HUES6 (cell line): ENCODE results near the gene TEX14.

ENCODE experiments used
- H3K27ac ChIP-seq: 2 replicates; pipeline ENCODE4 v1.7.0; 2013; ENCODE audit warnings: low read depth, mild to moderate bottlenecking, low read length, inconsistent platforms
- H3K27me3 ChIP-seq: 2 replicates; pipeline ENCODE4 v1.6.1; 2013; ENCODE audit warnings: low read length; ENCODE audit not compliant: control insufficient read depth, insufficient read depth
- H3K36me3 ChIP-seq: 2 replicates; pipeline ENCODE4 v1.6.1; 2013; ENCODE audit warnings: low read length; ENCODE audit not compliant: control insufficient read depth, insufficient read depth
- H3K4me1 ChIP-seq: 2 replicates; pipeline ENCODE4 v1.6.1; 2013; ENCODE audit warnings: low read length; ENCODE audit not compliant: control insufficient read depth, insufficient read depth
- H3K4me3 ChIP-seq: 2 replicates; pipeline ENCODE4 v1.5.1; 2013; ENCODE audit warnings: low read depth, low read length
- H3K9ac ChIP-seq: one replicate; pipeline ENCODE4 v1.6.1; 2013; ENCODE audit warnings: mild to moderate bottlenecking, low read length
- H3K9me3 ChIP-seq: 2 replicates; pipeline ENCODE4 v1.6.1; 2013; ENCODE audit warnings: low read depth, low read length; ENCODE audit not compliant: control insufficient read depth, insufficient read depth

The TEX14 gene

DNA sequence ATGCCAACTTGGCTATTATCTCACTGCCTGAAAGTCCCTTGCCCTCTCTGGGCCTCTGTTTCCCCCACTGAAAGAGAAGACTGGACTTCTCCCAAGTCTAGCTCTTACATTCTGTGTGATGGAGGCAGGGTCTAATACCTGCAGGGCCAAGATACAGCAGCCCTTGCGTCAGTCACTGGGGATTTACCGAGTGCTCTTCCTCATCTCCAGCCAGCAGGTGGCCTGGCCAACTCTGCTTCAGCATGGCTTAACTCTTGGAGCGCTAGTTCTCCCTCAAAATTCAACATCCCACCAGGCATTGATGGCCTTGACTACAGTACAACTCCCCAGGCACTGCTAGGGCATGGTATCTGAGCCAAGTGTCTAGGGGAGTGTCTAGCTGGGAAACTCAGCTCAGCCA, 157.5 kb downstream of the TEX14 start:
- no peak overlapping the region for H3K4me3 ChIP-seq
- no peaks in the 10 kb centered on the region for H3K9me3 ChIP-seq
- peaks cover 32% of the 10 kb centered on the region for H3K27me3 ChIP-seq
- peaks cover 37% of the 10 kb centered on the region for H3K4me1 ChIP-seq
- no peak overlapping the region for H3K9ac ChIP-seq
- no peak overlapping the region for H3K27ac ChIP-seq
- H3K36me3 ChIP-seq: no peaks in the 10 kb centered on the region

DNA sequence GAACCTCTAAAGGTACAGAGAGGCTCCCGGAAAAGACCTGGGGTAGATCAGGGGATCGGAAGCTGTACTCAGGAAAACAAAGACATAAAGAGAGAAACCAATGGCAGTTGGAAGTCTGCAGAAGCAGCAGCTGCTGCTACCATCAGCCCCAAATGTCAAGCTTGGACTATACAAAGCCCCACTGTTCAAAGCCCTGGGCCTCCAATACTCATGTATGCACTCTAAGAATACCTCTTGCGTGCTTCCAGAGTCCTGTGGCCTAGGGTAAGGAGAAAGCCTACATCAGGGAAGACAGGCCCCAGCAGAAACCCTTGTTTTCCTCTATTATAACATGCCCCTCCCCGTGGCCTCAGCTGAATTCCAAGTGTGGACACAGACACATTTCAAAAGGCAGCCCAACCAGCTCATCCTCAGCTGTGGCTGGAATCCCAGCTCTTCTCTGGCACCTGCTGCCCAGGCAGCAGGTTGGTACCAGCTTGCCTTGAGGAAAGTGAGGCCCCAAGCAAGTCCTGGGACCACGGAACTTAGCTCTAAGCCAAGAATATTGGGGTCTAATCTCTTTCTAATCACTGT, 158.1 kb downstream of the TEX14 start:
- no peaks in the 10 kb centered on the region for H3K9me3 ChIP-seq
- H3K9ac ChIP-seq: no peak overlapping the region
- H3K27ac ChIP-seq: no peak overlapping the region
- no peaks in the 10 kb centered on the region for H3K36me3 ChIP-seq
- peaks cover 32% of the 10 kb centered on the region for H3K27me3 ChIP-seq
- H3K4me3 ChIP-seq: no peak overlapping the region
- peaks cover 44% of the 10 kb centered on the region for H3K4me1 ChIP-seq

DNA sequence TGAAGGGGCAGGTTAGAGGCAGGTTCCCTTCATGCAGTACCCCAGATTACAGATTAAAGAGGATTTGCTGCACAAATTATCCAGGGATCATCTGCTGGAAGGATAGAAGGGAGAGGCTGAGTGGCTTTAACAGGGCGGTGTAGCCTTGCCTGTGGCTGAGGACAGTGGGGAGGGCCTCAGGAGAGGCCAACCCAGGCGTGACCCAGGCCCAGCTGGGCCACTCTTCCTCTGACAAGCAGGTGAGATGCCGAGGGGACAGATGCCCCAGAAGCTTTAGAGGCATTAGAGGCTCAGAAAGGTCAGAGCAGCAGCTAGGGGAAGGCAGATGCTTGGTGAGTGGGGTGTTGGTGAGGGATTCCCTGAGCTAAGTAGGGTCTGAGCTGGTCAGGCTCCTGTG, 159.3 kb downstream of the TEX14 start:
- no peak overlapping the region for H3K9ac ChIP-seq
- H3K4me3 ChIP-seq: peak overlapping the region; percentile 82
- H3K27ac ChIP-seq: no peak overlapping the region
- peaks cover 55% of the 10 kb centered on the region for H3K4me1 ChIP-seq
- no peaks in the 10 kb centered on the region for H3K9me3 ChIP-seq
- H3K36me3 ChIP-seq: no peaks in the 10 kb centered on the region
- peaks cover 32% of the 10 kb centered on the region for H3K27me3 ChIP-seq

DNA sequence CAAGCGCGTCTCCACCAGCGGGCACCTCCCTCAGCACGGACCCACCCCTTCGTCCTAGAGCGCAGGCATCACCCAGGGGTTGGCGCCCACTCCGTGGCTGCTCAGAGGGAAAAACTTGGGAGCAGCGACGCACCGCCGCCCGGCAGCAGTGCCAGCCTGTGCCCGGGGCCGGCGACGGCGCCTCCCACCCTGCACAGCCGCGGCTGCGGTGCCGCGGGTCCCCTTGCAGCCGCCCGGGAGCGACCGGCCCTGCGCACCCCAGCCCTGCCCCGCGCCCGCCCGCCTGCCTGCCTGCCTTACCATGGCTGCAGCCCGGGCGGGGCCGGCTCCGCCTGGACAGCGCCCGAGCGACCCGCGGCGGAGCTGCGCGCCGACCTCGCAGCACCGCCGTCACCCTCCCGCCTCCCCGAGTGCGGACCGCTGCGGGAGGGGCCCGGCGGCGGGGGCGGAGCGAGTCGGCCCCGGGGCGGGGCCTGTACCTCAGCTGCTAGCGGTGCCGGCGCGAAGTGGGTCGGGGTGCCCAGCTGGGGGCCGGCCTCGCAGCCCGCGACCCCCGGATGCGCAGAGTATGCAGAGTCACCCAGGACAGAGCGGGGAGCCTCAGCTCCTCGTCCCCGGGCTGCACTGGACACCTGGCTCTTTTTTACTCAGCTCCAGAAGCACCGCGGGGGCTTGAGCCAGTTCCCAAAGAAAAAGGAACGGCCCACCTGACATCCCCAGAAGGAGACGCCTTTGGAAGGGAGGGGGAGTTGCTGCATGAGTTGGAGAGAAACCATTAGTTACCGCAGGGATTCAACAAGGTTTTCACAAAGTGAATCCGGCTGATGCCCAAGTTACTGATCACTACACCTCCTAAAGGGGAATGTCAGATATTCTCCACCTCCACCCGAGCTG, 159.9 kb downstream of the TEX14 start:
- Histone ChIP-seq H3K4me1 (peaks cover 60% of the 10 kb centered on the region), H3K36me3 (no peaks in the 10 kb centered on the region), H3K27me3 (peaks cover 32% of the 10 kb centered on the region), H3K4me3 (peak overlapping the region; percentile 82), H3K9me3 (no peaks in the 10 kb centered on the region), H3K9ac (no peak overlapping the region), H3K27ac (no peak overlapping the region)

DNA sequence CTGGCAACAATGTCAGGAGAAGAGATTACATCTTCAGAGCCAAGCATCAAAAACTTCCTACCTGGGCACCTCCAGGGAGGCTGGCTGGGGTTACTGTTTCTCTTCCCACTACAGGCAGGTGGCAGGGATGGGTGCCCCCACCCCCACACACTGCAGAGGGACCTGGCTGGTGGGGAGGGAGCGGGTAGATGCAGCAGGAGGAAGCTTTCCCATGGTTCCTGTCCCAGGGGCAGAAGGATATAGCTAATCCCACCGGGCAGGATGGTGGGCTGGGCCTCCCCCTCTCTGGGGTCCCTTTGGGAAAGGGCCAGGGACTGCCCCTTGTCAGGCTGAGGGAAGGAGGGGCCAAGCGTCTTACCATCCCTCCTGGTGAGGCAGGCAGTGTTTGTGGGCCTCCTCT, 160.7 kb downstream of the TEX14 start:
- Histone ChIP-seq H3K9me3 (no peaks in the 10 kb centered on the region), H3K4me3 (peak overlapping the region; percentile 82), H3K4me1 (peaks cover 60% of the 10 kb centered on the region), H3K27ac (no peak overlapping the region), H3K36me3 (no peaks in the 10 kb centered on the region), H3K27me3 (peaks cover 29% of the 10 kb centered on the region), H3K9ac (no peak overlapping the region)

DNA sequence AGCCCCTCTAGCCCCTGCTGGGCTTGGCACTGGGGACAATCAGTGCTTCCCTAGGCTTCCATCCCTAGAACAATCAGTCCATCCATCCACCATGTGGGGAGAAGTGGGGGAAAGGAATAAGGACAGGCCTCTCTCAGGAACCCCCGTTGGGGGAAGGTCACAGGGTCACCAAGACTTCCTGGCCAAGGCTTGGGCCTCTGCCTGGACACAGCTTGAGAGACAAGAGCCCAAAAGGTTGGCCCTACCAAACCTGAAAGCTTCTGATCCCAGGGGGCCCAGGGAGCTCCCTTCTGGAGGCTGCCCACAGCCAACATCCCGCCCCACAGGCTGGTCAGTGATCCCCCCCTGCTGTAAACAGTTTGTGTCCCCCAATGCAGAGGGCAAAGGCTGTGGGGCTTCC, 161.2 kb downstream of the TEX14 start:
- Histone ChIP-seq H3K9ac (no peak overlapping the region), H3K9me3 (no peaks in the 10 kb centered on the region), H3K36me3 (no peaks in the 10 kb centered on the region), H3K27me3 (peaks cover 29% of the 10 kb centered on the region), H3K4me1 (peaks cover 58% of the 10 kb centered on the region), H3K4me3 (peak overlapping the region; percentile 82; the same call in 1 of the 2 replicates), H3K27ac (no peak overlapping the region)

DNA sequence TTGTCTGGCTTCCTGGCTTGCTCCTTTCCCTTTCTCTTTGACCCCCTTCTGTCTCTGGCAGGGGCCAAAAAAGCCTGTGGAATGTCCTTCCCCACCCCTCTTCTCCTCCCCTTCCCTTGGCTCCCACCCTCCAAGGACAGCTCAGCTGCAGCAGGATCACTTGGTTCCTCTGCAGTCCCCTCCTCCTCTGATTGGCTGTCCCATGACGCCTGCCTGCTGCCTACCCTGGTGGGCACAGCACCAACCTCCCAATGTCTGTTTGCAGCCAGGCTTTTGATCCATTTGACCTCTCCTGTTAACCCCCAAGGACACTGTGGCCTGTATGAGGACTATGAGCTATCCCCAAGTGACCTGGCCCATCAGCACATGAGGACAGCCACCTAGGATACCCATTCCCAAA, 162.6 kb downstream of the TEX14 start:
- Histone ChIP-seq H3K36me3 (no peaks in the 10 kb centered on the region), H3K9me3 (no peaks in the 10 kb centered on the region), H3K4me3 (no peak overlapping the region), H3K4me1 (peaks cover 58% of the 10 kb centered on the region), H3K9ac (no peak overlapping the region), H3K27me3 (peaks cover 27% of the 10 kb centered on the region), H3K27ac (no peak overlapping the region)

DNA sequence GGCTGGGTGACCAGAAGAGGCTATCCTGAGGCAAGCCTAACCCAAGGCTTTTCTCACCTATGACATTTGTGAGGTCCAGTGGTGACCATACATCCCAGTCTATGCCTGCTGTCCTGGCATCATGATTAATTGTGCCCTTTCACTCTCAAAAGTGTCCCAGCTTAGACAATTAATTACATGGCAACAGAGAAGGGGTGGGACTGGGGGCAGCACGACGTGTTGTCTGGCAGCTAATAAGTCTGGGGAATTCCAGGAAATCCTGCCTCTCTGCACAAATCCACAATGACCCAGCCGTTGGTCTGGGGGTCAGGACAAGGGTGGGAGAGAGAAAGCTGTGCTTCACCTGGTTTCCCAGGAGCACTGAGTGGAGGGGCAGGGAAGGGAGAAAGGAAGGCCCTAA, 163.4 kb downstream of the TEX14 start:
- Histone ChIP-seq H3K27me3 (peaks cover 27% of the 10 kb centered on the region), H3K4me1 (peaks cover 58% of the 10 kb centered on the region), H3K36me3 (no peaks in the 10 kb centered on the region), H3K27ac (no peak overlapping the region), H3K4me3 (no peak overlapping the region), H3K9me3 (no peaks in the 10 kb centered on the region), H3K9ac (no peak overlapping the region)

DNA sequence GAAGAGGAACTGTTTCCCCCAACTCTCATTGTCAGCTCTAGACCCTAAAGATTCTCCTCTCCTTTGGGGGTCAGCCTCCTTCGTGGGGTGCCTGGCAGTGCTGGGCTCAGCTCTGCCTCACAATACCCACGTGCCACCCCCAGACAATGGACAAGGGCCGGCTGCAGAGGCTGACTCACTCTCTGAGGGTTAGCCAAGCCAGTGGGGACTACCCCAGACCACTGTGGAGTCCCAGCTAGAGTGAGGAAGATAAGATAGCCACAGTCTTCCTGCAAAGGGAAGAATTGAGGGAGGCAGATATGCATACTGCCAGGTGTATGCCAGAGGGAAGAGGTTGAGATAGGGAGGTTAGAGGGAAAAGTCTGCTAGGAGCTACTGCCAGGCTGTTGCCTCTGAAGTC, 163.9 kb downstream of the TEX14 start:
- Histone ChIP-seq H3K9me3 (no peaks in the 10 kb centered on the region), H3K36me3 (no peaks in the 10 kb centered on the region), H3K27me3 (peaks cover 22% of the 10 kb centered on the region), H3K27ac (no peak overlapping the region), H3K4me3 (no peak overlapping the region), H3K4me1 (peaks cover 54% of the 10 kb centered on the region), H3K9ac (peak overlapping the region; percentile 43)

DNA sequence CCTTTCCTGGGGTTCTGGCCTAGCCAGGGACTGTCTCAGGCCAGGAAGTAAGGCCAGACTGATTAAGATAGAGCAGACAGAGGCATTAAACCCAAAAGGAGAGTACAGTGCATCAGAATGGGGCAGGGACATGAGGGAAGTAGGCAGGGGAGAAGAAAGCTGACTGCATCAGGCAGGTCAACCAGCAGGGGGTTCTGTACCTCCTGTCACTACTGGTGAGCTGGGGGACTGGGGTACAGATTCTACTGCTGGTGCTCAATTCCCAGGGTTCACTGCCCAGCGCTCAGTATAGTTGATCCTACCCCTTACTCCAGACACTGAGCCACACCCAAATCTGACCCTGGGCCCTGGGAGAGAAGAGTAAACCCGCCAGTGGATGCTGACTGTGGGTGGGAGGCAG, 164.5 kb downstream of the TEX14 start:
- peaks cover 16% of the 10 kb centered on the region for H3K27me3 ChIP-seq
- H3K9me3 ChIP-seq: no peaks in the 10 kb centered on the region
- H3K27ac ChIP-seq: no peak overlapping the region
- H3K36me3 ChIP-seq: no peaks in the 10 kb centered on the region
- H3K4me1 ChIP-seq: peaks cover 47% of the 10 kb centered on the region
- H3K4me3 ChIP-seq: no peak overlapping the region
- no peak overlapping the region for H3K9ac ChIP-seq

DNA sequence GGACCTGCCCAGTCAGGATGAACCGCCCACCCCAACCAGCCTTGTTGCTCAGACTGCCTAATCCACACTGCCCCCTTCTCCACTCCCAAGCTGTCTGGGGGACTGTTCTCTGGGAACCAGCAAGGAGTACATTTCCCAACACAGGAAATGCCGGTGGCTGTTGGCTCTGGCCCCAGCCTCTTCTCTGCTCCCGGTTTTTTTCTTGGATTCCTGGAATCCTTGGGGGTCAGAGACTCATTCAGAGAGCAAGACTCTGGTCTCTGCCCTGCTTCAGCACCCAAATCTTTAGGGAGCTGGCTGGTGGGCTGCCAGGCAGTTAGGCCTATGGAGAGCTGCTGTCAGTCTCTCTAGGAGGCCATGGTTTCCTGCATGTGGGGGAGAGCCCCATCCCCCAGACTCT, 166.6 kb downstream of the TEX14 start:
- no peaks in the 10 kb centered on the region for H3K9me3 ChIP-seq
- no peak overlapping the region for H3K9ac ChIP-seq
- no peak overlapping the region for H3K4me3 ChIP-seq
- no peak overlapping the region for H3K27ac ChIP-seq
- no peaks in the 10 kb centered on the region for H3K27me3 ChIP-seq
- peaks cover 38% of the 10 kb centered on the region for H3K4me1 ChIP-seq
- H3K36me3 ChIP-seq: no peaks in the 10 kb centered on the region
